ENCODE data around the gene FBXL4. TPM values are rescaled to one million over a fixed set of nuclear protein-coding genes. Genes with fewer than 3 reads are reported as not detected.
A peak's percentile ranks its signal among the peaks of the same experiment; 100 is the strongest.

Gene FBXL4
- total RNA-seq = 10 to 100 TPM; 14.5 to 26.7 (median 18.3) TPM

DNA sequence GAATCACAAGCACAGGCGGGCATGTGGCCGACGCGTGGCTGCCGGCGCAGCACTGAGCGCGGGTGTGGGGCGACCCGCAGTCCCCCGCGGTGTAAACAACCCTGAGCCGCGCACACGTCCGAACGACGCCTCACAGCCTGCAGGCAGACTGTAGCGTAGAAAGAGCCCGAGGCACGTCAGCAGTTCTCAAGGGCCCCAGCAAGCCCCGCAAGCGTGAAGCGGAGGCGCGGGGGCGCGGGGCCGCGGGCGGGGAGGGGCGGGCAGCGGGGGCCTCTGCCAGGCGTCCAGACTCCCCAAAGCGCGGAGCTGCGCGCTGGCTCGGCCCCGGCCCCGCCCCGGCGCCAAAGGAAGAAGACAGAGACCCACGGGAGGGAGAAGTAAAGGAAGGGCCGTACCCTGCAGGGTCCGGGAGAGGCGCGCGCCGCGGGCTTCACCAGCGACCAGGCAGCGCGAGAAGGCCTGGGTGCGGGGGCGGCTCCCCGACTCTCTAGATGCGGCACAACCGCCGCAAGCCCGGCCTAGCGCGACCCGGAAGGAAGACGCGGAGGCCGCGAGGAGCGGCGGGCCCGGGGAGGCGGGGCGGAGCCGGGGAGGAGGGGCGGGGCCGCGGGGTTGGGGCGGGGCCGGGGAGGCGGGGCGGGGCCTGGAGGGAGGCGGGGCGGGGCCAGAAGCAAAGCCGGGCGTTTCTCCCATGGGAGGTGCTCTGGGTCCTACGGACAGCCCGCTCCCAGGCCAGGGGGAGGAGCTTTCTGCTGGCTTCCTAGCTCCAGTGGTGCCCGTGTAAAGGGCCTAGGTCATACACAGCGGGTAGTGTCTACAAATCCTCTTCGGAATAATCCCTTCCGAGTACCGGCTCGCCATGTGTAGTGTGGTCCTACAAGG, at the start of gene FBXL4:
Gene FBXL4, minus strand, starts transcription at position 536 of the 882 bp plus-strand sequence. CDS start 20,958 bp downstream, outside the sequence.
- Histone ChIP-seq H3K27ac (peak within 1 kb of the TSS; percentile 92), H3K4me3 (peak within 1 kb of the TSS; percentile 93), H3K36me3 (no peaks in the 10 kb centered on the region), H3K9me3 (no peaks in the 10 kb centered on the region), H3K27me3 (no peaks in the 10 kb centered on the region), H3K4me1 (peaks cover 27% of the 10 kb centered on the region)
- DNase-seq (ENCODE audit: low spot score in 2 of 2) = peak; percentile 85 to 86
- WGBS = 7% methylated on average over 24 of the region's 93 CpGs
- TF ChIP-seq EP300 (IDR thresholded peaks at IDR 0.05) (no peak), POLR2AphosphoS5 (IDR thresholded peaks at IDR 0.05) (peak in 1 of 3 donors; percentile 58), POLR2A (IDR thresholded peaks at IDR 0.05) (peak in 1 of 2 donors; percentile 54)
- TF ChIP-seq, protein P1, sequence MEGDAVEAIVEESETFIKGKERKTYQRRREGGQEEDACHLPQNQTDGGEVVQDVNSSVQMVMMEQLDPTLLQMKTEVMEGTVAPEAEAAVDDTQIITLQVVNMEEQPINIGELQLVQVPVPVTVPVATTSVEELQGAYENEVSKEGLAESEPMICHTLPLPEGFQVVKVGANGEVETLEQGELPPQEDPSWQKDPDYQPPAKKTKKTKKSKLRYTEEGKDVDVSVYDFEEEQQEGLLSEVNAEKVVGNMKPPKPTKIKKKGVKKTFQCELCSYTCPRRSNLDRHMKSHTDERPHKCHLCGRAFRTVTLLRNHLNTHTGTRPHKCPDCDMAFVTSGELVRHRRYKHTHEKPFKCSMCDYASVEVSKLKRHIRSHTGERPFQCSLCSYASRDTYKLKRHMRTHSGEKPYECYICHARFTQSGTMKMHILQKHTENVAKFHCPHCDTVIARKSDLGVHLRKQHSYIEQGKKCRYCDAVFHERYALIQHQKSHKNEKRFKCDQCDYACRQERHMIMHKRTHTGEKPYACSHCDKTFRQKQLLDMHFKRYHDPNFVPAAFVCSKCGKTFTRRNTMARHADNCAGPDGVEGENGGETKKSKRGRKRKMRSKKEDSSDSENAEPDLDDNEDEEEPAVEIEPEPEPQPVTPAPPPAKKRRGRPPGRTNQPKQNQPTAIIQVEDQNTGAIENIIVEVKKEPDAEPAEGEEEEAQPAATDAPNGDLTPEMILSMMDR (IDR thresholded peaks at IDR 0.05) = no peak

DNA sequence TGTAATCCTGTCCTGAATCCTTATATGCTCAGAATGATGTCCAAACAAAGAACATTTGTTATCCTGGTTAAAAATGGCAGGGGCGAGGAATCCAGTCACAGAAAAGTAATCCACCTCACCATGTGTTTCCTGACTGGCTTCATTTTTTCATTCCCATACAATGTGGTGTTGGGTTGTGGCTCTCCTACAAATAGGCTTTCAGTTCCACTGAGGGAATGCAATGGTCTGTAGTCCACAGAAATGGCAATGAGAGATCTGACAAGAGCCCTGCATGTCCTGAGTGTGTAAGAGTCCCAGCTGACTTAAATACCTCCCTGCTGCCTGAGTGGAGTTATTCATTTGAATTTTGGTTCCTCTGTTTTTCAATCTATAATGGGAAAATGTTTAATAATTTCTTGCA, 47.4 kb upstream of the FBXL4 start:
- Histone ChIP-seq H3K27me3 (no peaks in the 10 kb centered on the region), H3K9me3 (no peaks in the 10 kb centered on the region), H3K36me3 (no peaks in the 10 kb centered on the region), H3K27ac (no peak overlapping the region), H3K4me3 (no peak overlapping the region), H3K4me1 (no peaks in the 10 kb centered on the region)
- 92% methylated on average over 1 of the region's 1 CpG for WGBS
- DNase-seq (ENCODE audit: low spot score in 2 of 2) = no peak
- TF ChIP-seq, protein P1 (IDR thresholded peaks at IDR 0.05) = no peak
- TF ChIP-seq POLR2A (IDR thresholded peaks at IDR 0.05) (no peak), EP300 (IDR thresholded peaks at IDR 0.05) (no peak), POLR2AphosphoS5 (IDR thresholded peaks at IDR 0.05) (no peak)

DNA sequence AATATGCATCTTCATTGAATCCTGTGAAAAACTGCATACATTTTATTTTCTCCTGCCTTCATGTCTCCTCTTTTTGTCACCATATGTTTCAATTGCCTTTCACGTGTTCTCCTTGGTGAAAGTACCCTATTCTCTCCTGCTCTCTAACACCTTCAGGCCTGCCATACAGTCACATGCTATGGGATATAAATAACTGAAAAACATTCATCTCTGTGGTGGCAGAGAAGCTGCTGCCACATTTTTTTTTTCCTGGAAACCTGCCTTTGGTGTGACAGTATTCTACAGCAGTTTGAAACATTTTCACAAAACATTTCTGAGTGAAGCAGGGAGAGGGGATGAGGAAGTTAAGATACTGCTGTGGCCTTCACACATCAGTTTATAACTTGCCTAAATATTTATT, 44.8 kb upstream of the FBXL4 start:
- no peaks in the 10 kb centered on the region for H3K36me3 ChIP-seq
- H3K27ac ChIP-seq = no peak overlapping the region
- no peaks in the 10 kb centered on the region for H3K4me1 ChIP-seq
- WGBS = 51% methylated on average over 1 of the region's 1 CpG
- no peak for DNase-seq (ENCODE audit: low spot score in 2 of 2)
- TF ChIP-seq POLR2AphosphoS5 (IDR thresholded peaks at IDR 0.05) = no peak
- TF ChIP-seq POLR2A (IDR thresholded peaks at IDR 0.05) = no peak
- TF ChIP-seq, protein P1 (IDR thresholded peaks at IDR 0.05) = no peak
- no peak overlapping the region for H3K4me3 ChIP-seq
- no peaks in the 10 kb centered on the region for H3K9me3 ChIP-seq
- peaks cover 3% of the 10 kb centered on the region for H3K27me3 ChIP-seq

DNA sequence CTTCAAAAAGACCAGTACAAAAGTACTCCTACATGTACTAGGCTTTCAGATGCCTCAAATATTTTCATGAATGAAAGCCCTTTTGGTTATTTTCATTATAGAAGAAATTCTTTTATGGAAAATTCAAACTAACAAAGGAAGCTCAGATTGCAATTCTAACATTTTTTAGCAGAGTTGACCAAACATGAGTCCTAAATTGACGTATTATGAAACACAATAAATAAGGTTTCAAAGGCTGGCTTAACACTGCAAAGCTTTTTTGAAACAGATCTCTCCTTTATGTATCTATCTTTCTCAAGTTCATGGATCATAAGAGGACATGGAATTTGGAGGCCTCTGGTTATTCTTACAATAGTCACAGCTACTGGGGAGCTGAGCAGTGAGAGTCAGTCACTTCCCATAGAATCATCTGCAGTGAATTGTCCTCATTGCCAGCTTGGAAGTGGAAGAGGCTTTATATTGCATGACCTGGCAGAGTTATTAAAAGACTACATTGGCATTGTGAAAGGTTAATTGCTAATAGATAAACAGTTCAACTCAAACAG, 38.4 kb upstream of the FBXL4 start:
- Histone ChIP-seq H3K9me3 (no peaks in the 10 kb centered on the region), H3K27ac (no peak overlapping the region), H3K27me3 (peaks cover 3% of the 10 kb centered on the region), H3K4me3 (no peak overlapping the region), H3K36me3 (no peaks in the 10 kb centered on the region), H3K4me1 (no peaks in the 10 kb centered on the region)
- 86% methylated on average over 1 of the region's 1 CpG for WGBS
- no peak for TF ChIP-seq POLR2A (IDR thresholded peaks at IDR 0.05)
- TF ChIP-seq, protein P1 (IDR thresholded peaks at IDR 0.05) = no peak
- TF ChIP-seq POLR2AphosphoS5 (IDR thresholded peaks at IDR 0.05) = no peak
- TF ChIP-seq EP300 (IDR thresholded peaks at IDR 0.05) = no peak
- no peak for DNase-seq (ENCODE audit: low spot score in 2 of 2)

DNA sequence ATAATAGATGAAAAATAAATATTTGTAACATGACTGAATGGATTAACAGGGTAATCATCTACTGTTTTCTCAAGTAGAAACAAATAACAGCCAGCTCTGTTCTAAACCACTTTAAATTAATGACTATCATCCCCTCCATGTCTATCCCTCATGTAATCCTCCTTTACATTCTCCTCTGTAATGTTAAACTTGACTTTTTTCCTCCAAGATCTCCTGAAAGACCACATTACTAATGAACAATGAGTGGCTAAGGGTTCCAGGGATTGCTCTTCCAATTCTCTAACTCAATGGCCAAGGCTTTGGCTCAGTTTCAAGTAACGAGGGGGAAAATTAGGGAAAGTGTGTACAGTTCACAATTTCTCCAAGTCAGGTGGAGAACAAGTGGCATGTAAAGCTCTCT, 37.6 kb upstream of the FBXL4 start:
- Histone ChIP-seq H3K27me3 (peaks cover 3% of the 10 kb centered on the region), H3K9me3 (no peaks in the 10 kb centered on the region), H3K4me1 (no peaks in the 10 kb centered on the region), H3K36me3 (no peaks in the 10 kb centered on the region), H3K27ac (no peak overlapping the region), H3K4me3 (no peak overlapping the region)
- no peak for DNase-seq (ENCODE audit: low spot score in 2 of 2)
- WGBS = 79% methylated on average over 1 of the region's 1 CpG
- TF ChIP-seq POLR2AphosphoS5 (IDR thresholded peaks at IDR 0.05) = no peak
- TF ChIP-seq, protein P1 (IDR thresholded peaks at IDR 0.05) = no peak
- no peak for TF ChIP-seq EP300 (IDR thresholded peaks at IDR 0.05)
- TF ChIP-seq POLR2A (IDR thresholded peaks at IDR 0.05) = no peak
